ENCODE measurements around the gene MYOD1. TPM values are rescaled to one million over a fixed set of nuclear protein-coding genes. Genes with fewer than 3 reads are reported as not detected.
A peak's percentile ranks its signal among the peaks of the same experiment; 100 is the strongest.

MYOD1 gene
- total RNA-seq, 1 experiment from 2014 or later, result not detected

GRCh38 chr11:17683377-17684161 is 35.8 kb upstream of the MYOD1 start:
- POLR2A ChIA-PET, result no interaction called here
- no peak overlapping the region for H3K4me3 ChIP-seq (ENCODE audit: low read depth in 2 of 2, low read length in 2 of 2)
- peaks cover 10% of the 10 kb centered on the region for H3K4me1 ChIP-seq (ENCODE audit: control insufficient read depth, insufficient read depth, low read length)
- no peaks in the 10 kb centered on the region for H3K36me3 ChIP-seq (ENCODE audit: control insufficient read depth, insufficient read depth, low read length)
- no peak for TF ChIP-seq POLR2AphosphoS5 (IDR thresholded peaks at IDR 0.05; ENCODE audit: low read depth, low read length)
- TF ChIP-seq SIN3A (IDR thresholded peaks at IDR 0.05; ENCODE audit: borderline replicate concordance, insufficient read depth, low read depth, low read length), result no peak
- TF ChIP-seq CTCF (IDR thresholded peaks at IDR 0.05), result no peak
- TF ChIP-seq, protein P1, sequence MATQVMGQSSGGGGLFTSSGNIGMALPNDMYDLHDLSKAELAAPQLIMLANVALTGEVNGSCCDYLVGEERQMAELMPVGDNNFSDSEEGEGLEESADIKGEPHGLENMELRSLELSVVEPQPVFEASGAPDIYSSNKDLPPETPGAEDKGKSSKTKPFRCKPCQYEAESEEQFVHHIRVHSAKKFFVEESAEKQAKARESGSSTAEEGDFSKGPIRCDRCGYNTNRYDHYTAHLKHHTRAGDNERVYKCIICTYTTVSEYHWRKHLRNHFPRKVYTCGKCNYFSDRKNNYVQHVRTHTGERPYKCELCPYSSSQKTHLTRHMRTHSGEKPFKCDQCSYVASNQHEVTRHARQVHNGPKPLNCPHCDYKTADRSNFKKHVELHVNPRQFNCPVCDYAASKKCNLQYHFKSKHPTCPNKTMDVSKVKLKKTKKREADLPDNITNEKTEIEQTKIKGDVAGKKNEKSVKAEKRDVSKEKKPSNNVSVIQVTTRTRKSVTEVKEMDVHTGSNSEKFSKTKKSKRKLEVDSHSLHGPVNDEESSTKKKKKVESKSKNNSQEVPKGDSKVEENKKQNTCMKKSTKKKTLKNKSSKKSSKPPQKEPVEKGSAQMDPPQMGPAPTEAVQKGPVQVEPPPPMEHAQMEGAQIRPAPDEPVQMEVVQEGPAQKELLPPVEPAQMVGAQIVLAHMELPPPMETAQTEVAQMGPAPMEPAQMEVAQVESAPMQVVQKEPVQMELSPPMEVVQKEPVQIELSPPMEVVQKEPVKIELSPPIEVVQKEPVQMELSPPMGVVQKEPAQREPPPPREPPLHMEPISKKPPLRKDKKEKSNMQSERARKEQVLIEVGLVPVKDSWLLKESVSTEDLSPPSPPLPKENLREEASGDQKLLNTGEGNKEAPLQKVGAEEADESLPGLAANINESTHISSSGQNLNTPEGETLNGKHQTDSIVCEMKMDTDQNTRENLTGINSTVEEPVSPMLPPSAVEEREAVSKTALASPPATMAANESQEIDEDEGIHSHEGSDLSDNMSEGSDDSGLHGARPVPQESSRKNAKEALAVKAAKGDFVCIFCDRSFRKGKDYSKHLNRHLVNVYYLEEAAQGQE (IDR thresholded peaks at IDR 0.05; ENCODE audit: insufficient read depth in 1 of 2, low read depth in 2 of 2, low read length in 1 of 2), result no peak
- TF ChIP-seq TCF7L2 (IDR thresholded peaks at IDR 0.05; ENCODE audit: low read depth, low read length), result no peak
- in situ Hi-C loops (cut with HindIII; ENCODE audit: low pct_unique_long_range_greater_than_20kb, low sequenced_read_pairs), result no loop called here
- DNase-seq (ENCODE audit: low read depth, low spot score), result no peak
- BruUV-seq (replicated peaks), result no TSS peak
- H3K27ac ChIP-seq (ENCODE audit: low read length), result peak overlapping the region; percentile 24; the same call in 1 of the 2 replicates
- no peaks in the 10 kb centered on the region for H3K9me3 ChIP-seq (ENCODE audit: control insufficient read depth, insufficient read depth, low read depth, low read length)
- peak; percentile 88 for ATAC-seq
- no peaks in the 10 kb centered on the region for H3K27me3 ChIP-seq (ENCODE audit: control insufficient read depth, insufficient read depth, low read length)
- intact Hi-C loops (cut with micrococcal nuclease; ENCODE audit: unreplicated experiment), result loop anchor here (5.0 kb wide), 1 partner anchor 49 kb away; the partner anchor contains the start of gene KCNC1
- CTCF ChIA-PET, result no interaction called here

DNA sequence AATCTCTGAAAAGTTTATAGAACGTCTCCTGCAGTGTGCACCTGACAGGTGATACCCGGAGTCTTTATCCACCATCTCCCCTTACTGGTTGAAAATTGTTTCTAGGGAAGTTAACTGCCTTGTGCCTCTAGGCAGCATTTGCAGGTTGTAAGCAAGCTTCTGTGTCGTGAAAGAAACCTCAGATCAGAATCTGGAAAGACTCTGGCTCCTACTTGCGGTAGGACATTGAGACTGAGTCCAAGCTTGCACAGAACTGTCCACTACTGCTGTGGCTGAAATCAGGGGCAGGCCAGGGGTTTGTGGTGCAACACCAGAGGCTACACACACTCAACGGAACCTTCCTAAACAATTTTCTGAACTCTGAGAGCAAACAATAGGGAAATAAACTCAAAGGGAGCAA is 34.8 kb upstream of the MYOD1 start:
- no peak for ATAC-seq
- DNase-seq (ENCODE audit: low read depth, low spot score), result no peak
- Histone ChIP-seq H3K27me3 (ENCODE audit: control insufficient read depth, insufficient read depth, low read length) (no peaks in the 10 kb centered on the region), H3K4me1 (ENCODE audit: control insufficient read depth, insufficient read depth, low read length) (peaks cover 10% of the 10 kb centered on the region), H3K9me3 (ENCODE audit: control insufficient read depth, insufficient read depth, low read depth, low read length) (no peaks in the 10 kb centered on the region), H3K27ac (ENCODE audit: low read length) (no peak overlapping the region), H3K36me3 (ENCODE audit: control insufficient read depth, insufficient read depth, low read length) (no peaks in the 10 kb centered on the region), H3K4me3 (ENCODE audit: low read depth in 2 of 2, low read length in 2 of 2) (no peak overlapping the region)
- ChIA-PET CTCF (no interaction called here), POLR2A (no interaction called here)
- TF ChIP-seq POLR2AphosphoS5 (IDR thresholded peaks at IDR 0.05; ENCODE audit: low read depth, low read length) (no peak), SIN3A (IDR thresholded peaks at IDR 0.05; ENCODE audit: borderline replicate concordance, insufficient read depth, low read depth, low read length) (no peak), TCF7L2 (IDR thresholded peaks at IDR 0.05; ENCODE audit: low read depth, low read length) (no peak), CTCF (IDR thresholded peaks at IDR 0.05) (no peak)
- TF ChIP-seq, protein P1 (IDR thresholded peaks at IDR 0.05; ENCODE audit: insufficient read depth in 1 of 2, low read depth in 2 of 2, low read length in 1 of 2), result no peak
- no TSS peak for BruUV-seq (replicated peaks)
- intact Hi-C loops (cut with micrococcal nuclease; ENCODE audit: unreplicated experiment) (loop anchor here (5.0 kb wide), 1 partner anchor 48 kb away; the partner anchor contains the start of gene KCNC1), in situ Hi-C loops (cut with HindIII; ENCODE audit: low pct_unique_long_range_greater_than_20kb, low sequenced_read_pairs) (no loop called here)

Data from Panc1 (cell line).